PFSK-1 (cell line): ENCODE results near the gene NID1.

Source experiments
- SIN3A ChIP-seq: IDR thresholded peaks from 2 replicates; pipeline ENCODE4 v1.6.1; 2012; ENCODE audit warnings: mild to moderate bottlenecking, low read length, moderate library complexity, borderline replicate concordance; ENCODE audit not compliant: insufficient read depth
- TAF1 ChIP-seq: IDR thresholded peaks from 2 replicates; pipeline ENCODE4 v1.6.1; 2012; ENCODE audit warnings: low read length, control low read depth, borderline replicate concordance; ENCODE audit not compliant: insufficient read depth

DNA sequence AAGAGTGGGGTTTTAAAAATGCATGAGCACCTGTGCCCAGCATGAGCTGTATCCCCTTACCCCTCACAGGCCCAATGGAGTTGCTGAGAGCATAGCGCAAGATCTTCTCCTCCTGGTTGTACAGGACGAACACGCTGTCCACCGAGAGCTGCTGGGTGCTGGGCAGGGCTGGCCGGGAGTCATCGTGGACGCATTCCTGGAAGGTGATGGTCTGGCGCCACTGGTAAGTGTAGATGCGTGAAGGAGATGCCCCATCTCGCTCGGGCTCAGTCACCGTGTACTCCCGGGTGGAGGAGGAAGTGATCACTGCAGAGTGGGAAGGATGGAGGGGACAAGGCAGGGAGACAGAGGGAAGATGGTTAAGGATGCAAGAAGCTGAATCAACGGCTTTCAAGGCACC, 39.1 kb downstream of the NID1 start:
- no peak for TF ChIP-seq SIN3A
- no peak for TF ChIP-seq TAF1
